ENCODE measurements around the gene NEK1.

Gene NEK1

DNA sequence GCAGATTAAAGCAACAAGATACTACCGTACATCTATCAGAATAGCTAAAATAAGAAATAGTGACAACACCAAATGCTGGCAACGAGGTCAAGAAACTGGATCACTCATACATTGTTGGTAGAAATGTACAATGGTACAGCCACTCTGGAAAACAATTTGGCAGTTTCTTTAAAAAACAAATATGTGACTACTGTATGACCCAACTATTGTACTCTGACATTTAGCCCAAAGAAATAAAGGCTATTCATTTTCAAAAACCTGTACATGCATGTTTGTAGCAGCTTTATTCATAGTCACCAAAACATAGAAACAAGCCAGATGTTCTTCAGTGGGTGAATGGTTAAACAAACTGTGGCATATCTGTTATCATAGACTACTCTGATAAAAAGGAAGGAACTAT, 16.2 kb upstream of the NEK1 start:
- in situ Hi-C loops (cut with MboI; ENCODE audit: low sequenced_read_pairs) = no loop called here

DNA sequence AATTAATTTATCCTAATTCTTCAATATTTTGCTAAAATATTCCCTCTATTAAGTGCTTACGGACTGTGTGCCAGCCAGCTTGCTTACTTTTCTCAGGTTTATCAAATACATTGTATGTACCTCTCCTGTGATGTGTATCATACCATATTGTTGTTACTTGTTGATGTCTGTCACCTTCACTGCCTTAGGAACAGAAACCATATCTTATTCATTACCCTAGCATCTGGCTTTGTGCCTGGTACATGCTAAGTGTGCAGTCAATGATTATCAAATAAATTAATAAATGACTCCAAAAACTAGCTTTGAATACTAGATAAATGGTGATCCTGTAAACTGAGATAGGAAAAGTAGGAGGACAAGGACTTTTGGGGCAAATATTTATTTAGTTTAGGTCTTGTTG, 14.9 kb upstream of the NEK1 start:
- in situ Hi-C loops (cut with MboI; ENCODE audit: low sequenced_read_pairs) = no loop called here

GRCh38 chr4:169626331-169627282, 14.2 kb upstream of the NEK1 start:
- in situ Hi-C loops (cut with MboI; ENCODE audit: low sequenced_read_pairs) = no loop called here

- in situ Hi-C loops (cut with MboI; ENCODE audit: low sequenced_read_pairs) = no loop called here
These were observed 13.5 kb upstream of the NEK1 start for GRCh38 chr4:169625886-169626285.

DNA sequence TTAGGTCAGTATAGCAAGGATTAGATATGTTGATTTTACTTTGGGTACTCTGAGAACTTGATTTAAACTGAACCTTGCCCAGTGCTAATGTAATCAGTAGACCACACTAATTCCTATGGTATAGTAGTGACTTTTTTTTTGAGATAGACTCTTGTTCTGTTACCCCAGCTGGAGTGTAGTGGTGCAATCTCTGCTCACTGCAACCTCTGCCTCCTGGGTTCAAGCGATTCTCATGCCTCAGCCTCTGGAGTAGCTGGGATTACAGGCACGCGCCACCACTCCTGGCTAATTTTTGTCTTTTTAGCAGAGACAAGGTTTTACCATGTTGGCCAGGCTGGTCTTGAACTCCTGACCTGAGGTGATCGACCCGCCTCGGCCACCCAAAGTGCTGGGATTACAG, 11.6 kb upstream of the NEK1 start:
- in situ Hi-C loops (cut with MboI; ENCODE audit: low sequenced_read_pairs) = loop anchor here (25.0 kb wide), 1 partner anchor 413 kb away; the partner anchor contains the start of gene MFAP3L

GRCh38 chr4:169622566-169622965, 10.2 kb upstream of the NEK1 start:
- in situ Hi-C loops (cut with MboI; ENCODE audit: low sequenced_read_pairs) = loop anchor here (25.0 kb wide), 1 partner anchor 415 kb away; the partner anchor contains the start of gene MFAP3L

- in situ Hi-C loops (cut with MboI; ENCODE audit: low sequenced_read_pairs) = loop anchor here (25.0 kb wide), 1 partner anchor 415 kb away; the partner anchor contains the start of gene MFAP3L
These were observed 9.5 kb upstream of the NEK1 start for GRCh38 chr4:169621731-169622492.

- in situ Hi-C loops (cut with MboI; ENCODE audit: low sequenced_read_pairs) = loop anchor here (25.0 kb wide), 1 partner anchor 416 kb away; the partner anchor contains the start of gene MFAP3L
These were observed 8.5 kb upstream of the NEK1 start for GRCh38 chr4:169620880-169621248.

DNA sequence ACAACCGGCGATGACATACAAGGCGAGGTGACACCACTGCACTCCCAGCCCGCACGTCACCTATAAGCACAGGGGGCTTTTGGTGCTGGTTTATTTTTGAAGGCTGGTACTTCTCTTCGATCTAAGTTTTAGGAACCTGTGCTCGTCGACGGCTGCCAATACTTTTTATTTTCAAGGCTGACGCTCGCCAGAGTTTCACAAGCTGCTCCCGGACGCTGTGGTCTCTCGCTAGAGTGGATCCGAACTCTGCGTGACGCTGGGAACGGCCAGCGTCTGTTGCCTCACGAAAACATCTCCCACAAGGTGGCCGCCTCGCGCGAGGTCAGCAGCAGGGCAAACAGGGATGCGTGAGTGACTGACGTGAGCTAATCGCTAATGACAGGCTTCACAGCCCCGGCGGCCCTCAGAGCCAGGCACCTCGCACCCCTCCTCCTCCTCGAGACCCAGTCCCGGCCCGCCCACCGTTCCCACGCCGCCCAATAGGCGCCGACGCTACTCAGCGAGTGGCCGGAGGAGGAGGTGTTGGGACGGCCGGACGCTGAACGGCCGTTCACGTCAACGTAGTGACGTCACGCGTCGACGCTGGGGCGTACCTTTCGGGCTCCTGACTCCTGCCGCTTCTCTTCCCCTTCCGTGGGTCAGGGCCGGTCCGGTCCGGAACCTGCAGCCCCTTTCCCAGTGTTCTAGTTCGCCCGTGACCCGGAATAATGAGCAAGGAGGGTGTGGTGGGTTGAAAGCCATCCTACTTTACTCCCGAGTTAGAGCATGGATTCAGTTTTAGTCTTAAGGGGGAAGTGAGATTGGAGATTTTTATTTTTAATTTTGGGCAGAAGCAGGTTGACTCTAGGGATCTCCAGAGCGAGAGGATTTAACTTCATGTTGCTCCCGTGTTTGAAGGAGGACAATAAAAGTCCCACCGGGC, 7.8 kb upstream of the NEK1 start, which contains the start of gene CLCN3:
TSS of gene CLCN3 (plus strand) at position 621 of the 922 bp plus-strand sequence. CDS start 15,351 bp downstream, outside the sequence.
- in situ Hi-C loops (cut with MboI; ENCODE audit: low sequenced_read_pairs) = loop anchor here (25.0 kb wide), 1 partner anchor 417 kb away; the partner anchor contains the start of gene MFAP3L

DNA sequence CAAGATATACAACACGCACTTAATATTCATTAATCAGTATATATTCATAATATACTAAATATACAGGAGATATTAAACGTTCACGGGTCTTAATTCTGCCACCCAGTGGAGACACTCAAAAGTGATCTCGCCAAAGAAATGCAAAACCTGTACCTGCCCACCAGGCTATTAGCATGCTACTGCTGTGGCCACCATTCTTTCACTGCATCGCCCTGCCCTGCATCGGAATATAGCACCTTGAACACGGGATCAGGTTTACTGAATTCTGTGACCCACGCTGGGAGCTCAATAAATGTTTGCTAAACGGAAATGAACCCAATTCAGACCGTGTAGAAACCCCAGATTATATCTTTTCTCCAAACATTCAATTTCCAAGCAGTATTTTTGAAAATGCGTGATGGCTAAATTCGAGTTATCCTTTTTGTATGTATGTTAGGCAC, 7.2 kb upstream of the NEK1 start:
- in situ Hi-C loops (cut with MboI; ENCODE audit: low sequenced_read_pairs) = loop anchor here (25.0 kb wide), 1 partner anchor 418 kb away; the partner anchor contains the start of gene MFAP3L

DNA sequence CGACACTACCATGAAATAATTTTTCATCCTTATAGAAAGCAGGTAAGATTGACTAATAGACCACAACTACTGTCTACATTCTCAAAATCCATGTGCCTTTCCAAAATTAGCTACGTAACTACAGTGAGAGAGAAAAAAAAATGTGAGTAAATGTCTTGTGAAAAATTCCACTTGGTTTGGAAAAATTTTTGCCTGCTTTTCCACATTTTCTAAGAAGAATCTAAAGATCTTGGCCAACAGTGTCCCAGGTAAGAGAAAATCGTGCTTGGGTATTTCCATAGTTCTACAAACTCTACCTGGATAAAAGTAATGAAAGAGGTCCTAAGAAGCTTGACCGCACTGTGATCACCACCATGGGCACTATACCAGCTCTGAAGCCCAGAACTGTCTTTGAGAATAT, 6.6 kb upstream of the NEK1 start:
- in situ Hi-C loops (cut with MboI; ENCODE audit: low sequenced_read_pairs) = loop anchor here (25.0 kb wide), 1 partner anchor 418 kb away; the partner anchor contains the start of gene MFAP3L

DNA sequence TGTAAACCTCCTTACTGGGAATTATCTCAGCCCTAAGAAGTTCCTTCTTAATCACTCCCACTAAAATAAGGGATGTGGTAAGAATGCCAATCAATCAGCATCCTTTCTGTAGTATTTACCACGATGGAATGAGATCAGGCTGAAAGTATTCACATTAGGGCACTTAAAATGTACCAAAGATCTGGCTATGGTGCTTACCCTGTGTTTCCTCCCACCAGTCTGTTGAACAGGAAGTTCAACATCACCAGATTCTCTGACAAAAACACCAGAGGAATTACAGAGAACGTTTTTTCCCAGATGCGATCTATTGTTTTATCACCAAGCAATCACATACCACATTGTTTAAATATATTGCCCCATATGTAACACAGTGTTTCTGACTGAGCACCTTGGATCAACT, 5.9 kb upstream of the NEK1 start:
- in situ Hi-C loops (cut with MboI; ENCODE audit: low sequenced_read_pairs) = loop anchor here (25.0 kb wide), 1 partner anchor 419 kb away; the partner anchor contains the start of gene MFAP3L

DNA sequence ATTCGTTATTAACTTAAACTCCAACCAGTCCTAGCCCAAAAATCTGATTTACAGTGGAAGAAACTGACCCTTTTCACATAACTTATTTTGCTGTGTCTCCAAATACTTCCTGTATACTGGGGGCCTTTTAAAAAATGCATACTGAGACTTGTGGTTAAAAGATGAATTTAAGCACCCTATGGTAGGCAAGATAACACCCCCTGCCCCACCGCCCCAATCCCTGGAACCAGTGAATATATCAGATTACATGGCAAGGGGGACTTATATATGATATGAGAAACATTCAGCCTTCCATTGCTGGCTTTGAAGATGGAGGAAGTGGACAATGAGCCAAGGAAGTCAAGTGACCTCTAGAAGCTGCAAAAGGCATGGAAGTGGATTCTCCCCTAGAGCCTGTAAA, 4.9 kb upstream of the NEK1 start:
- in situ Hi-C loops (cut with MboI; ENCODE audit: low sequenced_read_pairs) = loop anchor here (25.0 kb wide), 1 partner anchor 420 kb away; the partner anchor contains the start of gene MFAP3L

GRCh38 chr4:169616846-169617245, 4.5 kb upstream of the NEK1 start:
- in situ Hi-C loops (cut with MboI; ENCODE audit: low sequenced_read_pairs) = loop anchor here (25.0 kb wide), 1 partner anchor 420 kb away; the partner anchor contains the start of gene MFAP3L

- in situ Hi-C loops (cut with MboI; ENCODE audit: low sequenced_read_pairs) = loop anchor here (25.0 kb wide), 1 partner anchor 422 kb away; the partner anchor contains the start of gene MFAP3L
These were observed 3.2 kb upstream of the NEK1 start for GRCh38 chr4:169615467-169616106.

DNA sequence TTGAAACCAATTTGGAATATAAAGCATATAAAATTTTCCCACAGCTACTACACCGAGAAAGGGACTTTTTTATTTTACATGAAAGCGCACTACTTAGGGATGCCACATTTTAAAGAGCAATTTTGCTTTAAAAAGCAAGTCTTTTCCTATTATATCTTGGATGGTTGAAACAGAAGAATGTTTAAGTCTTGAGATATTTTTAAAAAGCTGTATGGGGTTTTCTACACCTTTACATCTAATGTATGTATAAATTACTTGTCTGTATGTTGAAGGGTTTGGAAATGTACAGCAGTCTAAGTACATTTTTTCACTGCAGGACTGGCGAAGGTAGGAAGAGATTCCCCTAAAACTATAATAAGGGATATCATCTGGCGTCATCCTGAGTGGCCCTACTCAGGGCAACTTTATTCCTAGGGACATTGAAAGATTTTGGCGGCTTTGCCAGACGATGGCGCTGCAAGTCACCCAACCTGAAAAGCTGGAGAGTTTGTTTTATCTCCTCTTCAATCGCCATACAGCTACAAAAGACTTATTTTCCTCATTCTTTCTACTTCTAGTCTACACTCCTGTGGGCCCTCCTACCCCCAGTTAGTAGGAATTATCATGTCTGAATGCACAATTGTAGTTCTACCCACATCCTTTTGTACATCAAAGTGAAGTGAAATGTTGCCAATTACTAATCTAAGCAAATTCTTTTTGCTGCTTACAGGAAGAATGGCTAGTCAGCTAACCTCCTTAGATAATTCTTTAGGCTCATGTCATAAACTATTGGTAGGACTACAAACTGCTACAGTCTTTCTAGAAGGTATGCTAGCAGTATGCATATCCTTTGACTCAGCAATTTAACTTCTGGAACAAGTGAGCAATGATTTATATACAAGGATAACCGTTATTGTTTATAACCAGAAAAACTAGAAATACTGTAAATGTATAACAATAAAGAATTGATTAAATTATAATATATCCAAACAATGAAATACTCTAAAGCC, 782 bp upstream of the NEK1 start:
- in situ Hi-C loops (cut with MboI; ENCODE audit: low sequenced_read_pairs) = loop anchor here (25.0 kb wide), 1 partner anchor 424 kb away; the partner anchor contains the start of gene MFAP3L

- in situ Hi-C loops (cut with MboI; ENCODE audit: low sequenced_read_pairs) = loop anchor here (25.0 kb wide), 1 partner anchor 426 kb away; the partner anchor contains the start of gene MFAP3L
These were observed 1.2 kb downstream of the NEK1 start for GRCh38 chr4:169611157-169611556.

- in situ Hi-C loops (cut with MboI; ENCODE audit: low sequenced_read_pairs) = loop anchor here (25.0 kb wide), 1 partner anchor 432 kb away; the partner anchor contains the start of gene MFAP3L
These were observed 7.5 kb downstream of the NEK1 start for GRCh38 chr4:169604903-169605331.
